Kasumi-1 (cell line): Measurements from ENCODE around the gene HOTAIR.
A peak's percentile ranks its signal among the peaks of the same experiment; 100 is the strongest.

ENCODE experiments used
- DNase-seq, 2 experiments: peaks; one replicate each; lab custom pipeline; 2025; lab: John Stamatoyannopoulos, UW

The HOTAIR gene

GRCh38 chr12:54011665-54012532, 37.1 kb upstream of the HOTAIR start:
- no peak for DNase-seq

GRCh38 chr12:54010972-54011664, 36.4 kb upstream of the HOTAIR start:
- no peak for DNase-seq

- DNase-seq, result no peak
These were observed 35.6 kb upstream of the HOTAIR start for GRCh38 chr12:54010053-54010971.

- no peak for DNase-seq
These were observed 34.7 kb upstream of the HOTAIR start for GRCh38 chr12:54009171-54010052.

GRCh38 chr12:54008260-54008552, 33.5 kb upstream of the HOTAIR start:
- no peak for DNase-seq

GRCh38 chr12:54007538-54008259, 32.9 kb upstream of the HOTAIR start:
- DNase-seq, result no peak

GRCh38 chr12:54006559-54007220, 31.9 kb upstream of the HOTAIR start:
- DNase-seq, result no peak

- DNase-seq, result peak; percentile 72 to 78
These were observed 31.3 kb upstream of the HOTAIR start for GRCh38 chr12:54005853-54006558.

GRCh38 chr12:54005531-54005852, 30.7 kb upstream of the HOTAIR start:
- no peak for DNase-seq

GRCh38 chr12:54004841-54005530, 30.2 kb upstream of the HOTAIR start:
- DNase-seq, result no peak

- no peak for DNase-seq
These were observed 29.5 kb upstream of the HOTAIR start for GRCh38 chr12:54004063-54004840.

- DNase-seq, result no peak
These were observed 28.9 kb upstream of the HOTAIR start for GRCh38 chr12:54003625-54004024.

- no peak for DNase-seq
These were observed 28.2 kb upstream of the HOTAIR start for GRCh38 chr12:54002915-54003389.

GRCh38 chr12:54002278-54002914, 27.6 kb upstream of the HOTAIR start:
- no peak for DNase-seq

- no peak for DNase-seq
These were observed 26.8 kb upstream of the HOTAIR start for GRCh38 chr12:54001283-54002187.
